ENCODE results near the gene METTL18.

METTL18 gene

DNA sequence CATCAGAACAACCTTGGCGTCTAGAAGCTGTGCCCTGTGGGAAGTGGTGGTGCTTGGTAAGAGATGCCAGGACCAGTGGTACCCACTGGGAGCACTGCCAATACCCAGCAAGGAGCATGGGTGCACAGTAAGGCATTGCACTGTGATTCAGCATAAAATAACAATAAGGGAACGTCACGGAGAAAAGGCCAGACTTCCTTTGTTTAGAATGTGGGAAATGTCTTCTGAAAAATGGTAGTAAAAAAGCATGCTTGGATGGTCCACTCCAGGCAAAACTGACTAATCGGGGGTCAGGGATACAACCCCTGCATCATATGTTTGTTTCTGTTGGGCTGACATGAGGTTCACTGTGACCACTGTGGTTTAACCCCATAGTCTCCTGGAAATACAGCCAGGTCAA lies 14.7 kb downstream of the METTL18 start:
- TF ChIP-seq, protein P1, sequence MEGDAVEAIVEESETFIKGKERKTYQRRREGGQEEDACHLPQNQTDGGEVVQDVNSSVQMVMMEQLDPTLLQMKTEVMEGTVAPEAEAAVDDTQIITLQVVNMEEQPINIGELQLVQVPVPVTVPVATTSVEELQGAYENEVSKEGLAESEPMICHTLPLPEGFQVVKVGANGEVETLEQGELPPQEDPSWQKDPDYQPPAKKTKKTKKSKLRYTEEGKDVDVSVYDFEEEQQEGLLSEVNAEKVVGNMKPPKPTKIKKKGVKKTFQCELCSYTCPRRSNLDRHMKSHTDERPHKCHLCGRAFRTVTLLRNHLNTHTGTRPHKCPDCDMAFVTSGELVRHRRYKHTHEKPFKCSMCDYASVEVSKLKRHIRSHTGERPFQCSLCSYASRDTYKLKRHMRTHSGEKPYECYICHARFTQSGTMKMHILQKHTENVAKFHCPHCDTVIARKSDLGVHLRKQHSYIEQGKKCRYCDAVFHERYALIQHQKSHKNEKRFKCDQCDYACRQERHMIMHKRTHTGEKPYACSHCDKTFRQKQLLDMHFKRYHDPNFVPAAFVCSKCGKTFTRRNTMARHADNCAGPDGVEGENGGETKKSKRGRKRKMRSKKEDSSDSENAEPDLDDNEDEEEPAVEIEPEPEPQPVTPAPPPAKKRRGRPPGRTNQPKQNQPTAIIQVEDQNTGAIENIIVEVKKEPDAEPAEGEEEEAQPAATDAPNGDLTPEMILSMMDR (IDR thresholded peaks at IDR 0.05; ENCODE audit: poor library complexity, severe bottlenecking): no peak
- H3K9me3 ChIP-seq (ENCODE audit: severe bottlenecking): no peaks in the 10 kb centered on the region
- peak; percentile 26; the same call in 1 of the 3 replicates for ATAC-seq (ENCODE audit: low read depth)
- peaks cover 23% of the 10 kb centered on the region for H3K4me1 ChIP-seq (ENCODE audit: insufficient read depth, poor library complexity, severe bottlenecking)
- no peaks in the 10 kb centered on the region for H3K27me3 ChIP-seq (ENCODE audit: insufficient read depth, poor library complexity, severe bottlenecking)
- no peak for DNase-seq (ENCODE audit: low spot score)
- H3K4me3 ChIP-seq (ENCODE audit: severe bottlenecking): no peak overlapping the region
- H3K27ac ChIP-seq (ENCODE audit: poor library complexity, severe bottlenecking): peak overlapping the region; percentile 74
- no peaks in the 10 kb centered on the region for H3K36me3 ChIP-seq (ENCODE audit: low read depth)

DNA sequence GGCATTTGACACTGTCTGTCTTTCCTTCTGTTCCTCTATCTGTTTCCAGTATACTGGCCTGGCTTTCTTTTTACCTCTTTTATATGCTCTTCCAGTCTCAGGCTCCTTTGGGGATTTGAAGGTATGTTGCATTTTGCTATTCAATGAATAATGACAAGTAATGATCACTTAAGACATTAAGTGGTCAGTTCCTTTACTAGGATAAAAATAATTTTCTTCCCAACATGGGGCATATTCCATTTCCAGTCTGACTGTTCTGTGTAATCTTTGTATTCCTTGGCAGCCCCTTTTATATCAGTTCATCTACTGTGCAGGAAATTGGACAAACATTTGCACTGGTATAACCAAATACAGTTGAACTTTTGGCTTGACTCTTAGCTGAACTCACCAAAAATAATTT lies 15.6 kb downstream of the METTL18 start:
- ATAC-seq (ENCODE audit: low read depth) (no peak), DNase-seq (ENCODE audit: low spot score) (no peak)
- Histone ChIP-seq H3K36me3 (ENCODE audit: low read depth) (no peaks in the 10 kb centered on the region), H3K27ac (ENCODE audit: poor library complexity, severe bottlenecking) (peak overlapping the region; percentile 74), H3K9me3 (ENCODE audit: severe bottlenecking) (no peaks in the 10 kb centered on the region), H3K4me3 (ENCODE audit: severe bottlenecking) (no peak overlapping the region), H3K27me3 (ENCODE audit: insufficient read depth, poor library complexity, severe bottlenecking) (no peaks in the 10 kb centered on the region), H3K4me1 (ENCODE audit: insufficient read depth, poor library complexity, severe bottlenecking) (peaks cover 23% of the 10 kb centered on the region)
- TF ChIP-seq, protein P1 (IDR thresholded peaks at IDR 0.05; ENCODE audit: poor library complexity, severe bottlenecking): no peak

DNA sequence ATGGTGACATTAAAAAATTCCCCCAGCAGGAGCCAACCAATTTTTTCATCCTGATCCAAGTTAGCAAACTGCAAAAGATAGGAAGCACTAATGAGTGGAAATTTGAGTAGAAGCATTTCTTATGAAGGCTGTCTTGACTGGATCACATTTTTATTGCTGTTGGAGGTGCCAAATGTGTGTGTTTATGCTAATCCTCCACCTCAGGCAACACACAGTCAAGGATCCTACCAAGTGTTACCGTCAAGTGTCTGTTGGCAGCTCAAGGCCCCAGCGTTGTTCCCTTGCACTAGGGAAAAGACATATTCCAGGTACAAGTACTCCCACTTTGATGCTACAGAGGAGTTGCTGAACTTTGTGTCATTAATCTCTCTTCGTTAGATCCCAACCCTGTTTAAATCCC lies 18.3 kb downstream of the METTL18 start:
- TF ChIP-seq, protein P1 (IDR thresholded peaks at IDR 0.05; ENCODE audit: poor library complexity, severe bottlenecking): no peak
- no peaks in the 10 kb centered on the region for H3K9me3 ChIP-seq (ENCODE audit: severe bottlenecking)
- no peaks in the 10 kb centered on the region for H3K36me3 ChIP-seq (ENCODE audit: low read depth)
- DNase-seq (ENCODE audit: low spot score): no peak
- no peak overlapping the region for H3K27ac ChIP-seq (ENCODE audit: poor library complexity, severe bottlenecking)
- peaks cover 14% of the 10 kb centered on the region for H3K4me1 ChIP-seq (ENCODE audit: insufficient read depth, poor library complexity, severe bottlenecking)
- H3K4me3 ChIP-seq (ENCODE audit: severe bottlenecking): no peak overlapping the region
- H3K27me3 ChIP-seq (ENCODE audit: insufficient read depth, poor library complexity, severe bottlenecking): no peaks in the 10 kb centered on the region
- ATAC-seq (ENCODE audit: low read depth): no peak

DNA sequence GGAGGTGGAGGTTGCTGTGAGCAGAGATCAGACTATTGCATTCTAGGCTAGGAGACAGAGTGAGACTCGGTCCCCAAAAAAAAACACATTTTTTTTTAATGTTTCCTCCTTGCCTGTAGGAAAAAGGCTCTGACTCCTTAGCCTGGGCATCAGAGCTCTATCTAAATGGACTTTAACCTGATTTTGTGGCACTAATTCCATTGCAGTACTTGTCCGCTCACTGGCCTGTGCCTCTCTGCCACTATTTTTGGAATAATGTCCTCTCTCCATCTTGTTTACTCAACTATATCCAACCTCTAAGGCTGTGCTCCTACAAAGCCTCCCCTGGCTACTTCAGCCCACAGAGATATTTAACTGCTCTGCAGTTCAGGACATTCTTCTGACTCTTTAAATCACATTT lies 26.5 kb downstream of the METTL18 start:
- no peak for ATAC-seq (ENCODE audit: low read depth)
- Histone ChIP-seq H3K4me1 (ENCODE audit: insufficient read depth, poor library complexity, severe bottlenecking) (no peaks in the 10 kb centered on the region), H3K4me3 (ENCODE audit: severe bottlenecking) (no peak overlapping the region), H3K9me3 (ENCODE audit: severe bottlenecking) (no peaks in the 10 kb centered on the region), H3K27ac (ENCODE audit: poor library complexity, severe bottlenecking) (no peak overlapping the region), H3K27me3 (ENCODE audit: insufficient read depth, poor library complexity, severe bottlenecking) (no peaks in the 10 kb centered on the region), H3K36me3 (ENCODE audit: low read depth) (no peaks in the 10 kb centered on the region)
- TF ChIP-seq, protein P1 (IDR thresholded peaks at IDR 0.05; ENCODE audit: poor library complexity, severe bottlenecking): no peak
- DNase-seq (ENCODE audit: low spot score): no peak

DNA sequence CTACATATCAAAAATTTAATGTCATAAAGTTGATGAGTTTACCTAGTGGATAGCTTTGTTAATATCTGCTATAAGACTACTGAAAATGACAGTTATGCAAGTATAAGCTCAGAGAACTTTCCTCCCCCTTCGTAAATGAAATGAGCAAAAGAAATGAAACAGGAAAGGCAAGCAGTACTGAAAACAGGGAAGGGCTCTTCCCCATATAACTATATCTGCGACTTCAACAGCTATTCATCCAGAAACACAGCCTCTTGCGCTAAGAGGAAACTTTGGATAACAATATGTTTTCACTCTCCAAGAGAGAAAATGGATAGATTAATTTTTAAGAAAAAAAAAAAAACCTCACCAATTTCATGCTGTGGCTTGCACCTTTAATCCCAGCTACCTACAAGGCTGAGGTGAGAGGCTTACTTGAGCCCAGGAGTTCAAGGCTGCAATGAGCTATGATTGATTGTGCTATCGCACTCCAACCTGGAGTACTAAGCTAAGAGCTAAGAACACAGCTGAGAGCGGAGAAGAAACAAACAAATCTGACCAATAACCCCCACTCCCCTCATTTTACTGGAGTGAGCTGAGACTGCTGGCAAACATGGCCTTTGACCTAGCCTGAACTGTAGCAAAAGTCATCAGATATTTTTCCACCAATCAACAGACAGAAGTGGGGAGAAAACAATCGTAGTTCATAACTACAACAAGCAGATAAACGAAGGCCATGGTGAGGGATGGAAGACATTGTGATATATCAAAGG lies 29.0 kb downstream of the METTL18 start:
- Histone ChIP-seq H3K4me3 (ENCODE audit: severe bottlenecking) (no peak overlapping the region), H3K27ac (ENCODE audit: poor library complexity, severe bottlenecking) (no peak overlapping the region), H3K36me3 (ENCODE audit: low read depth) (no peaks in the 10 kb centered on the region), H3K27me3 (ENCODE audit: insufficient read depth, poor library complexity, severe bottlenecking) (no peaks in the 10 kb centered on the region), H3K4me1 (ENCODE audit: insufficient read depth, poor library complexity, severe bottlenecking) (no peaks in the 10 kb centered on the region), H3K9me3 (ENCODE audit: severe bottlenecking) (no peaks in the 10 kb centered on the region)
- TF ChIP-seq, protein P1 (IDR thresholded peaks at IDR 0.05; ENCODE audit: poor library complexity, severe bottlenecking): no peak
- DNase-seq (ENCODE audit: low spot score) (no peak), ATAC-seq (ENCODE audit: low read depth) (no peak)

All from RWPE2 (cell line).